Measurements from ENCODE around the gene FUCA1.
"Not testable (repeated sequence)": the region's sequence is repeated elsewhere in the genome, so short reads cannot be mapped to it uniquely, and the experiment has no call there.

Gene FUCA1

DNA sequence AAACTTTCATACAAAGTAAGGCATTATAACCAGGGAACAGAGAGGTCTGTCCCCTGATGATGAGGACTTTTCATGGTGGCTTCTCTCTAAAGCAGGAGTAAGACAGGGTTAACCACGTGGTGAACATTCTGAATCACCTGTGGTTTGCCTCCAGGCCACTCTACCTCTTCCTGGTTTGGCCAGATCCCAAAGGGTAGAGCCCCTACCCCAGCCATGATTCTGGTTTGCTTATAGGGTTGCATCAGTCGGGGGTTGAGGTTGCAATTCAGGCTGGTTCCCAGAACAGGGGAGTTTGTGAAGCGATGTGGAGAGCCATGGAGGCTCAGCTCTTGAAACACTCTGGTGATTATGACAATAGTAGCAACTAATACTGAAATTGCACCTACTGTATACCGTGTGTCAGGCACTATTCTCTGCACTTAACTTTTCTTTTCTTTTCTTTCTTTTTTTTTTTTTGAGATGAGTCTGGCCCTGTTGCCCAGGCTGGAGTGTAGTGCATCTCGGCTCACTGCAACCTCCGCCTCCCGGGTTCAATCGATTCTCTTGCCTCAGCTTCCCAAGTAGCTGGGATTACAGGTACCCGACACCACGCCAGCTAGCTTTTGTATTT, 36.8 kb upstream of the FUCA1 start:
- TF ChIP-seq, protein P1, sequence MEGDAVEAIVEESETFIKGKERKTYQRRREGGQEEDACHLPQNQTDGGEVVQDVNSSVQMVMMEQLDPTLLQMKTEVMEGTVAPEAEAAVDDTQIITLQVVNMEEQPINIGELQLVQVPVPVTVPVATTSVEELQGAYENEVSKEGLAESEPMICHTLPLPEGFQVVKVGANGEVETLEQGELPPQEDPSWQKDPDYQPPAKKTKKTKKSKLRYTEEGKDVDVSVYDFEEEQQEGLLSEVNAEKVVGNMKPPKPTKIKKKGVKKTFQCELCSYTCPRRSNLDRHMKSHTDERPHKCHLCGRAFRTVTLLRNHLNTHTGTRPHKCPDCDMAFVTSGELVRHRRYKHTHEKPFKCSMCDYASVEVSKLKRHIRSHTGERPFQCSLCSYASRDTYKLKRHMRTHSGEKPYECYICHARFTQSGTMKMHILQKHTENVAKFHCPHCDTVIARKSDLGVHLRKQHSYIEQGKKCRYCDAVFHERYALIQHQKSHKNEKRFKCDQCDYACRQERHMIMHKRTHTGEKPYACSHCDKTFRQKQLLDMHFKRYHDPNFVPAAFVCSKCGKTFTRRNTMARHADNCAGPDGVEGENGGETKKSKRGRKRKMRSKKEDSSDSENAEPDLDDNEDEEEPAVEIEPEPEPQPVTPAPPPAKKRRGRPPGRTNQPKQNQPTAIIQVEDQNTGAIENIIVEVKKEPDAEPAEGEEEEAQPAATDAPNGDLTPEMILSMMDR (IDR thresholded peaks at IDR 0.05), result no peak
- no peaks in the 10 kb centered on the region for H3K27me3 ChIP-seq (ENCODE audit: control insufficient read depth, insufficient read depth, low read length)
- no peak overlapping the region for H3K9ac ChIP-seq
- no peak overlapping the region for H2AFZ ChIP-seq
- H3K4me1 ChIP-seq, result no peaks in the 10 kb centered on the region
- no peak overlapping the region for H3K27ac ChIP-seq
- H3K4me3 ChIP-seq (ENCODE audit: low read depth, low read length), result no peak overlapping the region
- H3K4me2 ChIP-seq (ENCODE audit: low read length), result no peak overlapping the region
- H3K36me3 ChIP-seq (ENCODE audit: control insufficient read depth, insufficient read depth, low read length), result no peaks in the 10 kb centered on the region
- H3K9me3 ChIP-seq (ENCODE audit: control insufficient read depth, low read length), result no peaks in the 10 kb centered on the region
- H3K79me2 ChIP-seq, result no peaks in the 10 kb centered on the region

DNA sequence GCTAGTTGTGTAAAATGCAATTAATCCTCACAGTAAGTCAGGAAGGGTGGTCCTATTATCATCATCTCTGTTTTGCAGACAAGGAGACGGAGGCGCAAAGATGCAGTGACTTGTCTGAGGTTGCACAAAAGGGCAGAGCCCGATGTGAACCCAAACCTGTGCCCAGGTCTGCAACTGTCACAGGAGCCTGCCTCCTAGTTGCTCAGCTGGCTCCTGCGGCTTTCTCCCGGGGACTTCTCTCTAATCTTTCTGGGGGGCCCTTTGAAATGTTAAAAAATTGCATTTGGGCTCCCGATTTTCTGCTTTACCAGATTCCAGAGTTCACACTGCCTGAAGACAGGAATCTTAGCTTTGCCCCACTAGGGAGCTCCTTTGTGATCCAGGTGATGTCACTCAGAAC, 35.7 kb upstream of the FUCA1 start:
- Histone ChIP-seq H3K79me2 (no peaks in the 10 kb centered on the region), H3K27ac (no peak overlapping the region), H3K9ac (no peak overlapping the region), H3K9me3 (ENCODE audit: control insufficient read depth, low read length) (no peaks in the 10 kb centered on the region), H3K36me3 (ENCODE audit: control insufficient read depth, insufficient read depth, low read length) (no peaks in the 10 kb centered on the region), H3K4me2 (ENCODE audit: low read length) (no peak overlapping the region), H3K4me3 (ENCODE audit: low read depth, low read length) (no peak overlapping the region), H3K27me3 (ENCODE audit: control insufficient read depth, insufficient read depth, low read length) (no peaks in the 10 kb centered on the region), H2AFZ (no peak overlapping the region), H3K4me1 (no peaks in the 10 kb centered on the region)
- TF ChIP-seq, protein P1 (IDR thresholded peaks at IDR 0.05), result no peak

DNA sequence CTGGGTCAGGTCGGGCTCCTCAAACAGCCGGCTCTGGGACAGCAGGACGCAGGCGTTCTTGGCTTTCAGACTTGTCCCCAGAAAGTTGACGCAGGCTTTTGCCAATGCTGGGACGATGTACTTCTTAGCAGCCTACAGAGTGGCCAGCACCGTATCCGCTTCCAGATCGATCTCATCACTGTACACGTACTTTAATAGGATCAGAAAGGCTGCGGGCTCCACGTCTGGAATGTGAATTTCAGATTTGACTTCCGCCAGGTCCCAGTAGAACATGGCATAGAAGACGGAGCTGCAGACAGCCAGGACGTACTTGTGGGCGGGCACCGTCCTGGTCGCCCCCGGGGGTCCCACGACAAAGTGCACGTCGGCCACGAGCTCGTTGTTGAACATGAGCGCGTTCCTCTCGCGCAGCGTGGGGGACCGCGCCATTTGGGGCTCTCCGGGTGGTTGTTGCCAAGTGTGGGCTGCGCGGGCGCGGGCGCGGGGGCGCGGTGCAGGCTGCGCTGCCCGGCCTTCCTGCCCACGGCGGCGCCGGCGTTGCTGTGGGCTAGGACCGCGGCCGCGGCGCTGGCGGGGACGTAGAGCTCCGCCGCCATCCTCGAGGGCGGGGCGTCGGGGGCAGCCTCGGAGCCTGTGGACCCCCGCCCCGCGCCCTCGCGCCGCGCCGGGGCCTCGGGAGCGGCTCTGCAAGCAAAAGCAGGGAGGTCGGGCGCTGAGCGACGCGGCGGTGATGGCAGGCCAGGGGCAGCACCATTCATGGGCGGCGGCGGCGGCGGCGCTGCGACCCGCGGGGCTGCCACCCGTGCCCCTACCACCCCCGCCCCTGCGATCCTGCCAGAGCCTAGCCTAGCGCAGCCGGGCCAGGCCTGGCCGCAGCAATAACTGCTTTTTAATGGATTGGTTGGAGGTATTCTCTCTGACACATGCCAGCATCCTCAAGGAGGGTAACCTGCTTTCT, 34.5 kb upstream of the FUCA1 start:
- H3K9ac ChIP-seq, result no peak overlapping the region
- H3K9me3 ChIP-seq (ENCODE audit: control insufficient read depth, low read length), result no peaks in the 10 kb centered on the region
- H2AFZ ChIP-seq, result peak overlapping the region; percentile 66
- no peak overlapping the region for H3K4me3 ChIP-seq (ENCODE audit: low read depth, low read length)
- no peak overlapping the region for H3K27ac ChIP-seq
- TF ChIP-seq, protein P1 (IDR thresholded peaks at IDR 0.05), result no peak
- no peaks in the 10 kb centered on the region for H3K27me3 ChIP-seq (ENCODE audit: control insufficient read depth, insufficient read depth, low read length)
- H3K4me2 ChIP-seq (ENCODE audit: low read length), result peak overlapping the region; percentile 35
- no peaks in the 10 kb centered on the region for H3K36me3 ChIP-seq (ENCODE audit: control insufficient read depth, insufficient read depth, low read length)
- no peaks in the 10 kb centered on the region for H3K79me2 ChIP-seq
- H3K4me1 ChIP-seq, result no peaks in the 10 kb centered on the region

DNA sequence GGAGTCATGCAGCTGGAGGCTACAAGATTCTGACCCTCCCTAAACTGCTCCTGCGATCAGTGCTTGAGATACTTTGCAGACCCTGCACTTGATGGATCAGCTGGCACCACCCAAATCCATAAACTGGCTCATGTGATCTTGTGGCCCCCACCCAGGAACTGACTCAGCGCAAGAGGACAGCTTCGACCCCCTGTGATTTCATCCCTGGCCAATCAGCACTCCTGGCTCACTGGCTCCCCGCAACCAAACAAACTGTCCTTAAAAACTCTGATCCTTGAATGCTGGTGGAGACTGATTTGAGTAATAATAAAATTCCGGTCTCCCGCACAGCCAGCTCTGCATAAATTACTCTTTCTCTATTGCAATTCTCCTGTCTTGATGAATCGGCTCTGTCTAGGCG, 31.9 kb upstream of the FUCA1 start:
- H3K4me3 ChIP-seq (ENCODE audit: low read depth, low read length); H3K79me2 ChIP-seq; H2AFZ ChIP-seq; H3K9ac ChIP-seq; H3K4me2 ChIP-seq (ENCODE audit: low read length); H3K27me3 ChIP-seq (ENCODE audit: control insufficient read depth, insufficient read depth, low read length); H3K4me1 ChIP-seq; H3K36me3 ChIP-seq (ENCODE audit: control insufficient read depth, insufficient read depth, low read length); H3K27ac ChIP-seq; H3K9me3 ChIP-seq (ENCODE audit: control insufficient read depth, low read length): not testable (repeated sequence)

DNA sequence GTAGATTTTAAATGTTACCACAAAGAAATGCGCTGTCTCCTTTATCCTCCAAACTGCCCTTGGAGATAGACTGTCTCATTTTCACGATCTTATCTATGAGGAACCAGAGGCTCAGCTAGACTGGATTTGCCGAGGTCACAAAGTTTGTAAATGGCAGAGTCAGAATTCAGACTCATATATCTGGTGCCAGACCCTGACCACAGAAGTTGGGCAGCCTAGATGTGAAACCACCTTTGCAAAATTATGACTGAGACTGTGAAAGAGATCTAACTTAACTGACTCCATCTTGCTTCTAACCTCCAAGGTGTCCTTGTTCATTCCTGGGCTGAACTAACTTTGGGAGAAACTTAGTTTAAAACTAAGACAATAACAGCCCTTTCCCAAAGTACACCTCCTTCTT, 31.0 kb upstream of the FUCA1 start:
- Histone ChIP-seq H3K79me2 (no peaks in the 10 kb centered on the region), H3K27me3 (ENCODE audit: control insufficient read depth, insufficient read depth, low read length) (no peaks in the 10 kb centered on the region), H3K27ac (no peak overlapping the region), H3K9ac (no peak overlapping the region), H3K9me3 (ENCODE audit: control insufficient read depth, low read length) (no peaks in the 10 kb centered on the region), H3K4me2 (ENCODE audit: low read length) (peak overlapping the region; percentile 14), H3K4me3 (ENCODE audit: low read depth, low read length) (peak overlapping the region; percentile 22), H2AFZ (no peak overlapping the region), H3K4me1 (no peaks in the 10 kb centered on the region), H3K36me3 (ENCODE audit: control insufficient read depth, insufficient read depth, low read length) (no peaks in the 10 kb centered on the region)
- TF ChIP-seq, protein P1 (IDR thresholded peaks at IDR 0.05), result no peak
